Stimulated activated naive CD8-positive, alpha-beta T cell treated with anti-CD3 and anti-CD28 coated beads, Interleukin-15, Interleukin-2, amounts not matched to agents 100 U/mL and 50 U/mL, for 24 hours (primary cell): ENCODE results near the gene ELAVL4.
"Not testable (repeated sequence)": the region's sequence is repeated elsewhere in the genome, so short reads cannot be mapped to it uniquely, and the experiment has no call there.

Experiments used
- ATAC-seq: fragments of 150-1000 bp; cut with Tn5 transposase; one replicate; pipeline ENCODE4 v1.10.0; 2021
- DNase-seq: peaks from one replicate; pipeline ENCODE4 v3.0.0; 2021

ELAVL4 gene

DNA sequence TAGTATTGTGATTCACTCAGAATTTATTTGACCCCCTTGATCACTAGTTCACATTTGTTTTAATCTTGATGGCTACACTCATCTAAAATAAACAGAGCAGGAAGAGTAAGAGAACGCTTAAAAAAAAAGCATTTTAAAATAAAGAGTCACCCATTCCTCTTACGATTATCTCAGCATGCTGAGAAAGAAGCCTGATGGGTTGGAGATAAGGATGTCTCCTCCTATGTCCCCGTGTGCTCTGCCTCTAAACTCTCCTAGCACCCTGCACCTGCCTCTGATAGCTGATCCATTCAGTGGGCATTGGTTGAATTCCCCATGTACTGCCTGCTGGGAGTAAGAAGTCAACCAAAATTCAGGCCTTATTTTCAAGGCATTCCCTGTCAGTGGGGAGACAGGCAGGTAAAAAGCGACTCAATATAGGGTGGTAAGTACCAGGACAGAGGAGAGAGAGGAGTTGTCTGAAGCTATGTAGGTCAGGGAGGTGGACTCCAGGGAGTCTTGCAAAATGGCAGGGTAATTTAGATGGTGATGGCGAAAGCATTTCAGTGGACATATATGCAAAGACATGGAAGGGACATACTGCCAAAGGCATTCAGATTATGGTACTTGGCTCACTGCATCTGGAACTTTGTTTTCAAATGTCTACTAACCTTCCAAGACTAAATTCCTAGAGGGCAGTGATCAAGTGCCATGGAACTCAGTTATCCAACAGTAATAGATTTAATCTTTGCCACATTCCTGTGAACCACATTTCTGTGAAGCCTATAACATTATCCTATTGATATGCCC is 18.4 kb downstream of the ELAVL4 start:
- DNase-seq (no peak), ATAC-seq (no peak)

- DNase-seq: no peak
- no peak for ATAC-seq
Observed at GRCh38 chr1:50129201-50129600, 20.5 kb downstream of the ELAVL4 start.

DNA sequence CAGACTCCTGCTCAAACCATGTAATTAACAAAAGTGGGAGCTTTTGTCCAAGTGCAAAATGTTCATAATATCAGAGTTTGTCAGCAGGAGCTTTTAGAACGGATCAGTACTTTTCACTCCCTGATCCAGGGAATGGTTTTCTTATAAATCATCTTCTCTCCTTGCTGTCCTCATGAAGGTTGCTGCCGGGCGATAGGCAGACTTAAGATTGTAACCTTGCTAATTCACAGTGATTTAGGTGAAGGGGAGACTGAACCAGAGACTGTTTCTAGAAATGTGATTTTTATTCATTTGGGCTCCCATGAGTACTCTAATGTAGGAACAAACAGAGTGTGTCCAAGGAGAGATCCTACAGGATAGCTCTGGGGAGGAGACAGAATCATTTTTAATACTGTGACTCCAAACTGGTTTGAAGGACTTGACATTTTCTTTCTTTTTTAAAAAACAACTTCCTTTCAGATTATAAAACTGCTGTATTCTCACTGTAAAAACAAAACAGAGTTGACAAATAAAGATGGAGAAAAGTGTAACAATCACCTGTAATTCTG is 23.7 kb downstream of the ELAVL4 start:
- DNase-seq: no peak
- no peak for ATAC-seq

DNA sequence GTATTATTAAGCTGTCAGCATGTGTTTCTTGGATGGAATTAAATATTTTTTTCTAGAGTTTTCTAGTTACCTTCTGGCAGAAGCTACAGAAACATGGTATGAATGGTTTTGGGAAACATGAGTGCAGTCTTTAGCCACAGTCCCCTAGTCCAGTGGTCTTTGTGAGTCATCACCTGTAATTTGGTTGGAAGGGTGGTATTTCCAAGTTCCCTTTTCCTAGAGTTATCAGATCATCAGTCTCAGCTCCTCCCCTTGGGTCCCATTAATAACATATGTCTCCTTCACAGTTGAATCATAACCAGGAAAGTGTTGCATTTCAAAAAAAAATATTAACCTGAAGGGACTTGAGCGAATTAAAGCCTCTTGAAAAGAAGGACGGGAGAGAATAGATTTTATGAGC is 27.0 kb downstream of the ELAVL4 start:
- ATAC-seq (no peak), DNase-seq (no peak)

DNA sequence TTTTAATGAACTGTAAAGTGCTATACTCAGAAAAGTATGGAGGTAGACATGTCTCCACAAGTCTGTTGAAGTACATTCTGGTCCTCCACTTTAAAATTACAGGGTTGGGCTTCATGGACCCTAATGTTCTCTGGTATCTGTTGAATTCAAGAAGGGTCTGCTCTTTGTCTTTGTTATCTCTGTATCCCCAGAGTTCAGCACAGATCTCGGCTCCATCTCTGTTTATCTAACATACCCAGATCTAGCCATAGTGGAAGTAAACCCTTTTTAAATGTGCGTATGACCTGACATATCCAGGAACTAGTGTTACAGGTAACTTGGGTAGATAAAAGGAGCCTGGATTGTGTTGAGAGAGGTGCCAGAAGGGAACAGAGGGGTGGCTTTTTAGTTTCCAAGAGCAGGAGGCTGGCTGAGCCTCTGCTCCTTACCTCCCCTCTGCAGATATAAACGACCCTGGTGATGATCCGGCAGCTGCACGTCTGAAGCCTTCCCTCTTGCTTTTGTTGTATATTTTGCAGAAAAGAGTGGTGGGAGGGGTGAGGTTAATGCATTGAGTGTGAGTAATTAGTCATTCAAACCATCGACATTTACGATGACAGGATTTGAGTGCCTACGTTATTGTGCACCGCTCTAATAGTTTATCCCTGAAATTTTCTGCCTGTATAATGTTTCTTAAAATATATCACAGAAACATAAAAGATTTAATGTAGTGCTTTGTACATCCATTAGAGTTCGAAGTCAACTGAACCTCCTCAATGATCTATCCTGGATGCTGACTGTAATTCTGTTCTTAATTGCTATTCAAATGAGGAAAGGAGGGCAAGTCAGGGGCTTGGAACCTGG is 30.8 kb downstream of the ELAVL4 start:
- no peak for ATAC-seq
- no peak for DNase-seq

- no peak for DNase-seq
- ATAC-seq: no peak
Observed at GRCh38 chr1:50140182-50140447, 31.4 kb downstream of the ELAVL4 start.

DNA sequence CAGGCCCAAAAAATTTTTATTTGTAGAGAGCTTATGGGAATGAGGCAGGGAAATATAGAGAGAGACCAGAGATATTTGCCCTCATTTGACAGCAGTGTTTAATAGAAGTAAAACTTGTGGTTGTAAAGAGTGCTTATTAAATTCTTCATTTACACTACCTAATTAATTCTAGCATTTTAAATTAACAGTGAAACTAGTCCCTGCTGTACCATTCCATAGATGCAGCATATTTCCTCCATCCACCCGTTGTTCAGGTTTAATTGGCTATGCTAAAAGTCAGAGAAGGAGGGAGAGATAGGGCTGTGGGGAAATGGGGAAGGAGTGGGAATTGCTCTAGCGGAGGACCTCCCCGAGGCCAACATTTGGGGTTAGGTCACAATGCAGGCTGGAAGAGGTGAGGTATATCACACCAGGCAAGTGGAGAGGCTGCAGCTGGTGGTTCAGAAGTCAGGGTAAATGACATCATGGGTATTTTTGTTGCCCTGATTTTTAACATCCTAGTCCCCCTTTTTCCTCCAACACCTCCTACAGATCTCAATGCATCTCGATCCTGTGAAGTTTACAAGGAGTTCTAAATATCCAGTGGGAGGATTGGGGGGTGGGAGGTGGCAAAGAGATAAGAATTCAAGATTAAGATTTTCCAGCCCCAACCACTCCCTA is 38.6 kb downstream of the ELAVL4 start:
- ATAC-seq (no peak), DNase-seq (no peak)

- DNase-seq: no peak
- ATAC-seq: no peak
Observed at GRCh38 chr1:50148142-50148923, 39.6 kb downstream of the ELAVL4 start.

GRCh38 chr1:50152236-50152635 is 43.5 kb downstream of the ELAVL4 start:
- ATAC-seq (no peak), DNase-seq (no peak)

DNA sequence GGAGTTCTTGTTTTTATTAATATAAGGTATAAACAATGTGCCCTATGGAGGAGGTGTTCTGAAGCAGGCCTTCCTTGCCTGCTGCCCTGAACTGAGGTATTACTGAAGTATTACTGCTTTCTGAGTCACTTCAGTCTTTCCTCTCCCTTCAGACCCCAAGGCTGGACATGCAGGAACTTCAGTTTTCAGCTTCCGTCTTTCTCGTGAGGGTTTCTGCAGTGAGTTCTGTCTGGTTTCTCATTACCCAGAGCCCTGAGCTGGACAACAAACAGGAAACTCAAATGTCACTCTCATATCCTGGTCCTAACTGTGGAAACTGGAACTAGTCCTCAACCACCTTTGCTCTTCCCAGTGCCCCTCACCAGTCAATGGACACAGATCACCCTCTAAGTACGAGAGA is 46.8 kb downstream of the ELAVL4 start:
- no peak for ATAC-seq
- DNase-seq: no peak

DNA sequence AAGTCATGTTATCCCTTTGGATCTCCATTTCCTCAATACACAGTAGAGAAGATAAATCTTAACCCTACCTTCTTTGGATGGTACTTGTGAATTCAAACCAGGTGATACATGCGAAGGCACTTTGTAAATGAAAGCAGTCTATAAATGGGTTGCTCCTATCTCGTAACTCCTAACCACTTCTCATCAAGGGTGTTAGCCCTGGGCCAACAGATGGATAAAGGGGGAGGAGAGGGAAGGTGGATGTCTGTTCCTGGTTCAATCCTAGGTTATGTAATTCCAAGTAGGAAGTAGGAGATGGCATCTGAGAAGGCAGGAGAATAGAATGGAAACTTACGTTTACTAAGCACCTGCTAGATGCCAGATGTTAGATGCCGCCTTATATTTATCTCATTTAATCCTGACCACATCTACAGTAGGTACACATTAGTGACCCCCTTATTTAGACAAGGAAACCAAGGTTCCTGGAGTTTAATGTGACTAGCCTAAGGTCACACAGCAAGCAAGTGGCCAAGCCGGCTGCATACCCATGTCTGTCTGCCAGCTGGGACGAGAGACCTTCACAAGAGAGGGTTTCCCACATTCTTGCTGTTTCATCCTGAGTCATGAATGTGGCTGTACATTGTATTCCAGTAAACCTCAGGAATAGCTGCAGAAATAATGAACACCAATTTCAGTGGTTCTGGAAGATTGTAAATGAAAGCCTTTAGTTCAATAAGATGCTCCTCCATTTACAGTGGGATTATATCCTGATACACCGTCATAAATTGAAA is 47.7 kb downstream of the ELAVL4 start:
- ATAC-seq: no peak
- DNase-seq: no peak

- DNase-seq (no peak), ATAC-seq (no peak)
Observed at GRCh38 chr1:50157306-50157941, 48.7 kb downstream of the ELAVL4 start.

DNA sequence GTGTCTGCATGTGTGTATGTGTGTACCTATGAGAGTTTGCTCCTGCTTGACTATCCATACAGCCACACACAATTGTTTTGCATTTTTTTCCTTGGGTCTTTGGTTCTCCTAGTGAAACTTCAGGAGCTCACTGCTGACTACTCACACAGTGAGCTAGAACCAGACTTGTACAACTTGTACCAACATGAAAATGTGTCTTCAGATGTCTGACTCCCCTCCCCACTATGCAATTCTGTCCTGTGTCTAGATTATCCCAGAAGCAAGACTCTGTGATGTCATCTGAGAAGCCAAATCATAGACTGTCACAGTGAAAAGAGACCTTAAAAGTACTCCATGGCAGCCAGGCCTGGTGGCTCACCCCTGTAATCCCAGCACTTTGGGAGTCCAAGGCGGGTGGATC is 49.7 kb downstream of the ELAVL4 start:
- no peak for DNase-seq

GRCh38 chr1:50163680-50164079 is 55.0 kb downstream of the ELAVL4 start:
- ATAC-seq: no peak
- no peak for DNase-seq

More for the DNA sequence above, 49.7 kb downstream of the ELAVL4 start:
- no peak for ATAC-seq

DNA sequence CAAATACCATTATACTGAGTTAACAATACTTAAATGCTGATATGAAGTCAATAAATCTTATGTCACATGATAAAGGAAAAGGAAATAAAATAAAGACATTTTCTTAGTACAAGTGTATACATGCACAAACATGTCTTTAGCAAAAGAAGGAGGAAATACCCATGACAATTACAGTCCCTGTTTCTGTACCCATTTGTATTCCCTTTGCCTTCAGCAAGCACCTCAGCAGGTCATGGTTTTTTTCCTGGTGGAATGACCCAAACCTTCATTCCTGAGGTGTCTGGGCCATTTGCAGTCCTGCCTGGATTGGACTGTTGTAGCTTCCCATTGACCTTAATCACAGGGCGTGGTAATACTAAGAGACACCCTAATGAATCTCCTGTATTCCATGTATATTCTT is 57.6 kb downstream of the ELAVL4 start:
- not testable (repeated sequence) for ATAC-seq, DNase-seq

DNA sequence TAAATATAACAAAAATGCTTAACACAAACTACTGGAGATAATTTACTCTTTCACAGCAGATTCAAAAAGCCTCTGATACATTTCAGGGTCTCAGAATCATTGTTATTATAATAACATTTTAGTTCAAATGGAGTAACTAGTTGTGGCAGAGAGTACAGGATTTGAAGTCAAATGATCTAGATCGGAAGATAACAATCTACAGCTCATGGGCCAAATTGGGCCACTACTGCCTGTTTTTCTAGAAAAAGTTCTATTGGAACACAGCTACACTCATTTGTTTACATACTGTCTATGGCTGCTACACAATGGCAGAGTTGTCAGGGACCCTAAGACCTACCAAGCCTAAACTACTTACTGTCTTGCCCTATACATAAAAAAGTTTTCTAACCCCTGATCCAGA is 63.6 kb downstream of the ELAVL4 start:
- no peak for ATAC-seq
- DNase-seq: no peak

DNA sequence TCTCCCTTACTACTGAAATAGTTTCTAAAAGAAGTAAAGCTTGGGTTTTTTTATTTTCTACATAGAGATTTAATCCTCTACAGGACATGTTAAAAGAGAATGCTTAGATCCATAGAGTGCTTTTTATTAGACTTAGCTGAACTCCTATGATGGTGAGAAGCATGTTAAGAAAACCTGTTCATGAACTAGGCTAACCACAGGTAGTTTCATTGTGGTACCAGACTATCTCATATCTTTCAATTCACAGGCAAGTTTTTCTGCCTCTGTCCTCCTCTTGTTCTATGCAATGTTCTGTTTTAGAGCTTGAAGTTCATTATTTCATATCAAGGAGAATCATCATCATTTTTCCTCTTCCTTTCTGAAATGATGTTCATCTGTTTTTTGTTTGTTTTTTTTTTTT is 65.4 kb downstream of the ELAVL4 start:
- DNase-seq (no peak), ATAC-seq (no peak)

- ATAC-seq (no peak), DNase-seq (no peak)
Observed at GRCh38 chr1:50175719-50176639, 67.3 kb downstream of the ELAVL4 start.

DNA sequence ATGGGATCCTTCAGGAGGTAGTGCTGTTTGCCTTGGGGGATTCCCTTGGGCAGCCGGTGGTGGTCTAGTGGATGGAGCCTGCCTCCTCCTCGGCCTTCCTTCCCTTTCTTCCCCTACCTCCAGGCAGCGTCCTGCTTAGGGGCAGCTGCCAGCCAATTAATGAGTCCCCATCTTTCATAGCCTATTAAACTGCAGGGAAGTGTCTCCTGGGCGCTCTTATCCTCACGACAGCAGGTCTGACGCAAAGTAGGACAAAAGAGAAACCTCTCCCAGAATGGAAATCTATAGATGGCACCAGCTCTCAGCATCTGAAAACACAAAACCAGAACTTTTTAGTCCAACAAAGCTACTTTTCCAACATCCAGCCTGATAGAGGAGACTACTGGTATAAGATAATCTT is 69.3 kb downstream of the ELAVL4 start:
- ATAC-seq: no peak

DNA sequence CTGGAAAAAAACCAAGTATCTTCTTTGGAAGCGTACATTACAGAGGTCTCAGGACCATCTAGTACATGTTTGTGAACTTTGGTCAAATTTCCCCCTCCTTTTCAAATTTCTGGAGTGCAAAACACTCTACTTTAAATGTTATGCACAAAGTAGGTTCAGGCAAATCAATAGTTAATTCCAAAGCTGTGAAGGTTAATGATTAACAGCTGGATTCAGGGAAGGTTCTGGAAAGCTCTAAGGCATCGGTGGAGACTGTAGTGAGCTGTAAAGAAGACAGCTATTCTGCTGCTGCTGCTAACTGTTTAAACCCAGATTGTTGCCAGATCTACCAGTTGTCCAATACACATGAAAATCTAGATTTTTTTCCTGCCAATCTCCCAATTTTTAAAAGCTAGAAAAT is 70.9 kb downstream of the ELAVL4 start:
- ATAC-seq (no peak), DNase-seq (no peak)

More for the DNA sequence above, 69.3 kb downstream of the ELAVL4 start:
- no peak for DNase-seq
